PC-3 (cell line): ENCODE data around the gene MAGEB2.

ENCODE experiments used
- CTCF ChIP-seq: fragments of 300-600 bp; sonication (generic); conservative IDR thresholded peaks from 2 replicates; pipeline ENCODE4 v1.5.1; 2017; ENCODE audit warnings: antibody characterized with exemption, low read depth, mild to moderate bottlenecking, low read length
- EZH2 ChIP-seq: fragments of 300-600 bp; sonication (generic); IDR thresholded peaks from one replicate; pipeline ENCODE4 v1.6.1; 2017; ENCODE audit warnings: antibody characterized with exemption, mild to moderate bottlenecking, low read length; ENCODE audit not compliant: unreplicated experiment
- EZH2phosphoT487 ChIP-seq: fragments of 300-600 bp; sonication (generic); IDR thresholded peaks from 2 replicates; pipeline ENCODE4 v1.6.1; 2018; ENCODE audit warnings: mild to moderate bottlenecking, antibody characterized with exemption, low read length, borderline replicate concordance

GRCh38 chrX:30212172-30212571, 3.2 kb upstream of the MAGEB2 start:
- TF ChIP-seq CTCF, result no peak
- no peak for TF ChIP-seq EZH2
- TF ChIP-seq EZH2phosphoT487, result no peak
